Middle frontal gyrus (tissue), 1 donor: ENCODE measurements around the gene HYDIN.

Source experiments
- DNase-seq: peaks from one replicate; pipeline ENCODE4 v3.0.0-alpha.2; 2015; ENCODE audit warnings: low spot score; ENCODE audit errors: extremely low spot score

HYDIN gene

DNA sequence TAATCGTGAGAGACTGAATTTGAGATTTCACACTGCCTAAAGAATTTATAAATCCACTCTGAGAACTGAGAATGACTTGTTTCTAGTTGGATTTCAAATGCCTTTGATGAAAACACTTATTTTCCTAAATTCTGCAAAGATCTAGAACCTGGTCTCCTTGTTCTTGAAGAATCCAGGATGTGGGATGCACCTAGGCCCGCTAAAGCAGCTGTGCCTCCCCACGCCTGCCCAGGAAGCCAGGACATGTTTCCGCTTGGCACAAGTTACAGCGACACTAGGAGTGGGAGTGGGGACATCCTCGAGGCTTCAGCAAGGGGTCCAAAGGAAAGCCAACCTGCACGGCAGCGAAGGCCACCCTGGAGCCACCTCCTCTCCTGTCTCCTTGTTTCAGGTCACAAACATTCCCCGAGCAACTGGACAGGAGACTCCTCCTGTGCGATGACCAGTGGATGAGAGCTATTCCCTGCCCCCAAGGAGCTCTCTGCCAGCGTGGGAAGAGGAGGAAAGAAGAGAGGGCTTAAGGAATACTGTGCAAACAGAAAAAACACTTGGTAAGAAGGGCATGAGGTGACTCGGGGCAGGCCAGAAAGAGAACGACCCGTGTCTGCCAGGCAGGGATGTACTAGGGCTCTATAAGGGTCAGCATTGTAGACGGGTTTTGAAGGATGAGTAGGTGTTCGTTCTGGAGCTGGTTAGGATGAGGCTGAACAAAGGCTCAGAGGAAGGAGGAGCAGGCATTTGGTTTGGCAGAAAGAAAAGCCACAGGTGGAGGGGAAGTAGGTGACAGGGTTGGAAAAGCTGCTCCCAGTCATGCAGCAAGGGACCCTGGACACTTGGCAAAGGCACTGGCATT is 440.7 kb downstream of the HYDIN start:
- DNase-seq = no peak

GRCh38 chr16:70788668-70789594 is 441.6 kb downstream of the HYDIN start:
- DNase-seq = no peak

- DNase-seq = no peak
These were observed 444.3 kb downstream of the HYDIN start for GRCh38 chr16:70786020-70786755.

- DNase-seq = no peak
These were observed 445.6 kb downstream of the HYDIN start for GRCh38 chr16:70784692-70785555.

GRCh38 chr16:70782237-70782636 is 448.3 kb downstream of the HYDIN start:
- DNase-seq = no peak

GRCh38 chr16:70781800-70782199 is 448.7 kb downstream of the HYDIN start:
- DNase-seq = no peak

DNA sequence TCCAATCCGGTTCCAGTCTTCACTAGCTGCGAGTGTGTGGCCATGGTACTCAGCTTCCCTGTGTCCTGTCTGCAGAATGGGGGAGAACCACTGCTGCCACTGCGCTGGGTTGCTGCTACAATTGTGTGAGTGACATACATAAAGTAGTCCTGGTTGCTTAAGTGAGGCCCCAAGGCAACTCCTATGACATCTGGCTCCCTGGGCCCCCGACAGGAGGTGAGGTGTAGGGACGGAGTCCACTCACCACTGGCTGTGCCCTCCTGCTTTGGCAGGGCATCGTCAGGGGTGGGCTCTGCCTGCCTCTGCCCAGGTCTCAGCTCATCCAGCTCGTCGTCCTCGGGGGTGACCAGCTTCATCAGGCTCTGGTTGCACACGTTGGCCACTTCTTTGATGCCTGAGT is 450.0 kb downstream of the HYDIN start:
- DNase-seq = no peak

DNA sequence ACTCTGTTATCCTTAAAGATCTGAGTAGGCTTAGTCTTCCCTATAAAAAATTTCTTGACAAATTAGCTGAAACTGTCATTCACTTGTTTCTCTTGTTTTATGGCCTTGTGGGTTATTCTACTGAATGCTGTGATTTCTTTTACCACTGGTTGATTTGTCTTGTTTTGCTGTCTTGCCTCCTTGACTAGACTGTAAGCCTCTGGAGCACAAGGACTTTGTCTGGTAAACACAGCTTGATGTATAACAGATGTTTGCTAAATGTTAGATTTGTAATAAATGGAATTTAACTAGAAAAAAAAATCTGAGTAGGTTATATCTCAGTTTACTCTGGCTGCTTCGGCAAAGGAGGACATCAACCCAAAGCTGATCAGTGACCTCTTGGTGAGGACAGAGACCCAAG is 451.2 kb downstream of the HYDIN start:
- no peak for DNase-seq

GRCh38 chr16:70778901-70779309 is 451.6 kb downstream of the HYDIN start:
- DNase-seq = no peak

- DNase-seq = no peak
These were observed 452.5 kb downstream of the HYDIN start for GRCh38 chr16:70777973-70778406.

- DNase-seq = no peak
These were observed 453.0 kb downstream of the HYDIN start for GRCh38 chr16:70777496-70777895.

DNA sequence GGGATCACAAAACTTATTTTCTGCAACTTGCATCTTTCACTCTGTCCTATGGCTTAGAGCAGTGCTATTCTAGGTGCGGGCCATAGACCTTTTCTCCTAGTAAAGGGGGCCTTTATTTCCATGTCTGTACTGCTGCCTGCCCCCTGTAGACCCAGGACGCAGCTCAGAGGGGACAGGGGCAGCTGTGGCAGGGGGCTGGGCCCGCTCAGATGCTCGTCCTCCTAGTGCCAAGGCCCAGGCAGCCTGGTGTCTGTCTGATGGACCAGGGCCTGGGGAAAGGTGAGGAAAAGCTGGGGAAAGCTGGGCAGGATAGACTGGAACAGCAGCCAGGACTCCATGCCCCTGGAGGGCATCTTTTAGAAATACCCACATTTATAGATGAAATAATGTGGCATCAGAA is 455.1 kb downstream of the HYDIN start:
- DNase-seq = no peak

GRCh38 chr16:70774261-70774660 is 456.3 kb downstream of the HYDIN start:
- no peak for DNase-seq

DNA sequence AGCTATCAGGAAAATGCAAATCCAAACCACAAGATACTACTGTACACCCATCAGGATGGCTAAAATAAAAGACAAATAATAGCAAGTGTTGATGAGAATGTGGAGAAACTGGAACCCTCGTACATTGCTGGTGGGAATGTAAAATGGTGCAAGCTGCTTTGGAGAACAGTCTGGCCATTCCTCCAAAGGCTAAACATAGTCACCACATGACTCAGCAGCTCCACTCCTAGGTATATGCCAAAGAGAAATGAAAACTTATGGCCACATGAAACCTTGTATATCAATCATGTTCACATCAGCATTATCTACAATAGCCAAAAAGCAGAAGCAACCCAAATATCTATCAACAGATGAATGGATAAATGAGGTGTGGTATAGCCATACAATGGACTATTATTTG is 458.0 kb downstream of the HYDIN start:
- DNase-seq = no peak

- peak; percentile 49 for DNase-seq
These were observed 459.6 kb downstream of the HYDIN start for GRCh38 chr16:70770626-70771552.

DNA sequence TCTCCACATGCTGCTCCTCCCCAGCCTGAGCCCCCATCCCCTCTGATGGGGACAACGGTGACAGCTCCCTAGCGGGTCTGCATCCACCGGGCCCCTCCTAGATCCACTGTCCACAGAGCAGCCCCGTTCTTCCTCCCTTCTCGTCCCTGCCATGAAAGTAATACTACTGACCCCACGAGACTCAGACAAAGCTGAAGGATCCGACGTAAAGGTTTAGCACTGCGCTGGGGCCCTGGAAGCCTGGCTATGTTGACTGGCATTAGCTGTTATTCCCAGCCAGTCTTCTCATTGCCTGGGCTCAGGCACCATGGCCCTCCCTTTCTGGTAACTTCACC is 460.3 kb downstream of the HYDIN start:
- DNase-seq = no peak

DNA sequence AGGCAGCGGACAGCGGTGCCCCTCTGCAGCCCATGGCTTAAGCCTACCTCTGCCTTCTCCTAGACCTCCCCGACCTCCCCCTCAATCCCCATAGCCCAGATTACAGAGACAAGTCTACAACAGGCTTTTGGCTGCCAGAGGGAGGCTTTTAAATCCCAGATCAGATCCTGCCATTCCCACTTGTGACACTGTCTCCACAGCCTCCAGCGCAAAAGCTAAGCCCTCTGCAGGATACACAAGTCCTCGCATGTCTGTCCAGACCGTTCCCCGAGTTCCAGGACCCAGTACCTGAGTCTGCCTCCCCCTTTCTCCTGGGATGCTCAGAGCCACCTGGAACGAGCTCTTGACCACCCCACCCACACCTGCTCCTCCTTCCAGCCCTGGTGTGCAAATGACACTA is 460.8 kb downstream of the HYDIN start:
- no peak for DNase-seq

- DNase-seq = no peak
These were observed 461.4 kb downstream of the HYDIN start for GRCh38 chr16:70769131-70769530.

DNA sequence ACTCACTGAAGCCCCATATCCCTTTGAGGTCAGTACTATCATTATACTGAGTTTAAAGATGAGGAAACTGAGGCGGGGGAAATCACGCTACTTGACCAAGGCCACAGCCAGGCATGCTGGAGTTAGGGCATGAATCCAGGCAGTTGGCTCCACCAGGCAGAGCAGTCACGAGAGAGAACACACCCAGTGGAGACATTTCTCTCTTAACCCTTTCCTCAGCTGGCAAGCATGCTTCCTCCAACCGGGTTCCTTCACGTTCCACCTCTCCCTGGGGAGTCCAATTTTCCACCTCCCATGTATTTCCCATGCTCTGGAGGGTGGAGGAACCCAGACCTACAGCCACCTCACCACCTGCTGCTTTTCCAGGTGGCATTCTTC is 462.3 kb downstream of the HYDIN start:
- no peak for DNase-seq
